Upper lobe of left lung (tissue), 6 donors: ENCODE measurements around the gene ZFP3. TPM values are rescaled to one million over a fixed set of nuclear protein-coding genes. Genes with fewer than 3 reads are reported as not detected.
"Not testable (repeated sequence)": the region's sequence is repeated elsewhere in the genome, so short reads cannot be mapped to it uniquely, and the experiment has no call there.

ENCODE experiments used
- ATAC-seq, 2 donors: fragments of 200-7000 bp; cut with Tn5 transposase; one replicate each; pipeline ENCODE4 v1.9.1; 2022; ENCODE audit warnings: mild to moderate bottlenecking in 2 of 2, moderate library complexity in 2 of 2; ENCODE audit not compliant: low FRiP score in 2 of 2
- DNase-seq, 2 donors: peaks; one replicate each; pipeline ENCODE4 v3.0.0-alpha.2; 2019 to 2020
- H3K27ac ChIP-seq, 4 donors: fragments of 200-600 bp; sonication (generic); one replicate each; pipeline ENCODE4 v1.5.1; 2016 to 2019
- H3K27me3 ChIP-seq, 4 donors: fragments of 200-600 bp; sonication (generic); one replicate each; pipeline ENCODE4 v1.5.1; 2017 to 2019
- H3K36me3 ChIP-seq, 4 donors: fragments of 200-600 bp; sonication (generic); one replicate each; pipeline ENCODE4 v1.5.1; 2016 to 2019
- H3K4me1 ChIP-seq, 4 donors: fragments of 200-600 bp; sonication (generic); one replicate each; pipeline ENCODE4 v1.5.1; 2018 to 2019
- H3K4me3 ChIP-seq, 4 donors: fragments of 200-600 bp; sonication (generic); one replicate each; pipeline ENCODE4 v1.5.1; 2017 to 2019; ENCODE audit warnings: mild to moderate bottlenecking in 2 of 4, moderate library complexity in 1 of 4
- H3K9me3 ChIP-seq, 4 donors: fragments of 200-600 bp; sonication (generic); one replicate each; pipeline ENCODE4 v1.5.1; 2018 to 2019
- EP300 ChIP-seq, 4 donors: sonication (generic); formaldehyde crosslinking; IDR thresholded peaks; one replicate each; pipeline ENCODE4 v1.5.1; 2017; ENCODE audit warnings: antibody characterized with exemption in 4 of 4, control low read depth in 2 of 4
- POLR2A ChIP-seq, 4 donors: fragments of 450-650 bp; IDR thresholded peaks; one replicate each; pipeline ENCODE4 v1.5.1; 2016 to 2017; ENCODE audit warnings: antibody characterized with exemption in 4 of 4, mild to moderate bottlenecking in 2 of 4
- POLR2AphosphoS5 ChIP-seq, 2 donors: sonication (generic); formaldehyde crosslinking; IDR thresholded peaks; one replicate each; pipeline ENCODE4 v1.5.1; 2017; ENCODE audit warnings: antibody characterized with exemption in 2 of 2
- WGBS, 2 donors: methylation state at CpG; one replicate each; pipeline ENCODE4 v1.1.5; 2017 to 2018; 5-methylcytosine and 5-hydroxymethylcytosine counted together
- total RNA-seq, 6 donors: library from RNA; depleted of rRNA in 4 of 6; stranded (reverse); fragments of >200 nt in 4 of 6; gene quantifications; one replicate each; pipeline versions ENCODE4 v1.1.0 to v1.2.1, GENCODE V29; 2016 to 2021
- TF ChIP-seq, protein P1 (sequence below), 6 experiments: fragments of 450-650 bp in 4 of 6; fragments of 200-600 bp in 2 of 6; sonication (generic) in 2 of 6; IDR thresholded peaks; one replicate each; pipeline ENCODE4 v1.5.1; 2016 to 2019; ENCODE audit warnings: antibody characterized with exemption in 6 of 6
- donor health status: DM: no; HTN: no; CAD: no; lungs with moderate emphysema.
- donor health status: DM: no; HTN: yes; CAD: no; lungs with severe emphysema.

ZFP3 gene
- total RNA-seq, 6 donors from 2014 or later: 0.89 to 9.7 (median 5.3) TPM

DNA sequence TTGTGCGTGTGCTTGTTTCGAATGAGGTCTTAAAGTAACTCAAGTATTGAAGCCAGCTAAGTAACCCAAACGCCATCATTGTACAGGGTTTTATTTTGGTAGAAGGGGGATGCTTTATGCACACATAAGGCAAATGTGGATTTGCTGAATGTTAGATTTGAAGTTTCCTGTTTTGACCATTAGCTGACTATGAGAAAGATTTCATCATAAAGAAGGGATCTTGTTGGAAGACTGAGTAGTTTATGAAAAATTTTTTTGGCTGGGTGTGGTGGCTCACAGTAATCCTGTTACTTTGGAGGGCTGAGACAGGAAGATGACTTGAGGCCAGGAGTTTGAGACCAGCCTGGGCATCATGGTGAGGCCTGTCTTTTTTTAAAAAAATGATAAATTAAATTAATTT is 10.0 kb upstream of the ZFP3 start:
- Histone ChIP-seq H3K9me3 (no peaks in the 10 kb centered on the region), H3K27ac (no peak overlapping the region), H3K27me3 (no peaks in the 10 kb centered on the region), H3K4me1 (no peaks in the 10 kb centered on the region), H3K36me3 (no peaks in the 10 kb centered on the region), H3K4me3 (no peak overlapping the region)
- ATAC-seq (no peak), DNase-seq (no peak)
- no peak for TF ChIP-seq POLR2AphosphoS5 (IDR thresholded peaks at IDR 0.05)
- TF ChIP-seq, protein P1, sequence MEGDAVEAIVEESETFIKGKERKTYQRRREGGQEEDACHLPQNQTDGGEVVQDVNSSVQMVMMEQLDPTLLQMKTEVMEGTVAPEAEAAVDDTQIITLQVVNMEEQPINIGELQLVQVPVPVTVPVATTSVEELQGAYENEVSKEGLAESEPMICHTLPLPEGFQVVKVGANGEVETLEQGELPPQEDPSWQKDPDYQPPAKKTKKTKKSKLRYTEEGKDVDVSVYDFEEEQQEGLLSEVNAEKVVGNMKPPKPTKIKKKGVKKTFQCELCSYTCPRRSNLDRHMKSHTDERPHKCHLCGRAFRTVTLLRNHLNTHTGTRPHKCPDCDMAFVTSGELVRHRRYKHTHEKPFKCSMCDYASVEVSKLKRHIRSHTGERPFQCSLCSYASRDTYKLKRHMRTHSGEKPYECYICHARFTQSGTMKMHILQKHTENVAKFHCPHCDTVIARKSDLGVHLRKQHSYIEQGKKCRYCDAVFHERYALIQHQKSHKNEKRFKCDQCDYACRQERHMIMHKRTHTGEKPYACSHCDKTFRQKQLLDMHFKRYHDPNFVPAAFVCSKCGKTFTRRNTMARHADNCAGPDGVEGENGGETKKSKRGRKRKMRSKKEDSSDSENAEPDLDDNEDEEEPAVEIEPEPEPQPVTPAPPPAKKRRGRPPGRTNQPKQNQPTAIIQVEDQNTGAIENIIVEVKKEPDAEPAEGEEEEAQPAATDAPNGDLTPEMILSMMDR (IDR thresholded peaks at IDR 0.05): no peak
- no peak for TF ChIP-seq POLR2A (IDR thresholded peaks at IDR 0.05)
- no peak for TF ChIP-seq EP300 (IDR thresholded peaks at IDR 0.05)
- 88 to 89% methylated on average over 3 of the region's 3 CpGs for WGBS, 2 donors

- DNase-seq: no peak
- 91 to 96% methylated on average over 4 of the region's 4 CpGs for whole genome bisulfite sequencing, 2 donors
- Histone ChIP-seq H3K4me3 (no peak overlapping the region), H3K4me1 (no peaks in the 10 kb centered on the region), H3K36me3 (no peaks in the 10 kb centered on the region), H3K27ac (no peak overlapping the region), H3K27me3 (no peaks in the 10 kb centered on the region), H3K9me3 (no peaks in the 10 kb centered on the region)
- TF ChIP-seq EP300 (IDR thresholded peaks at IDR 0.05) (no peak), POLR2AphosphoS5 (IDR thresholded peaks at IDR 0.05) (no peak), POLR2A (IDR thresholded peaks at IDR 0.05) (no peak)
- TF ChIP-seq, protein P1 (IDR thresholded peaks at IDR 0.05): no peak
- no peak for ATAC-seq
Observed at GRCh38 chr17:5069724-5070123, 8.5 kb upstream of the ZFP3 start.

- H3K27me3 ChIP-seq, H3K36me3 ChIP-seq, H3K4me3 ChIP-seq, H3K27ac ChIP-seq, DNase-seq, ATAC-seq, H3K9me3 ChIP-seq: not testable (repeated sequence)
- WGBS, 2 donors: 79 to 81% methylated on average over 5 of the region's 5 CpGs
- peaks cover 10 to 15% (median 12%) of the 10 kb centered on the region in 4 donors for H3K4me1 ChIP-seq
Observed at GRCh38 chr17:5075472-5075871, 2.8 kb upstream of the ZFP3 start.

DNA sequence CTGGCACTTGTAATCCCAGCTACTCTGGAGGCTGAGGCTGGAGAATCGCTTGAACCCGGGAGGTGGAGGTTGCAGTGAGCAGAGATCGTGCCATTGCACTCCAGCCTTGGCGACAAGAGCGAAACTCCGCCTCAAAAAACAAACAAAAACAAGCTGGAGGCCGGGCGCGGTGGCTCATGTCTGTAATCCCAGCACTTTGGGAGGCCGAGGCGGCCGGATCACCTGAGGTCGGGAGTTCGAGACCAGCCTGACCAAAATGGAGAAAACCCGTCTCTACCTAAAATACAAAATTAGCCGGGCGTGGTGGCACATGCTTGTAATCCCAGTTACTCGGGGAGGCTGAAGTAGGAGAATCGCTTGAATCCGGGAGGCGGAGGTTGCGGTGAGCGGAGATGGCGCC is 992 bp upstream of the ZFP3 start:
- not testable (repeated sequence) for H3K36me3 ChIP-seq, H3K9me3 ChIP-seq, ATAC-seq, H3K27me3 ChIP-seq
- Histone ChIP-seq H3K4me3 (peak overlapping the region in 3 of 4 donors; percentile 62 to 81 (median 78)), H3K4me1 (peaks cover 10 to 15% (median 12%) of the 10 kb centered on the region in 4 donors), H3K27ac (peak overlapping the region in 2 of 4 donors; percentile 84 to 85)
- peak in 1 of 2 donors; percentile 52 for DNase-seq
- WGBS, 2 donors: 97 to 98% methylated on average over 24 of the region's 24 CpGs

GRCh38 chr17:5077781-5078105 is 524 bp upstream of the ZFP3 start:
- DNase-seq (no peak), ATAC-seq (peak; percentile 23 to 41)
- H3K36me3 ChIP-seq: no peaks in the 10 kb centered on the region
- no peaks in the 10 kb centered on the region for H3K27me3 ChIP-seq
- TF ChIP-seq, protein P1 (IDR thresholded peaks at IDR 0.05): no peak
- TF ChIP-seq POLR2AphosphoS5 (IDR thresholded peaks at IDR 0.05) (no peak), POLR2A (IDR thresholded peaks at IDR 0.05) (no peak), EP300 (IDR thresholded peaks at IDR 0.05) (no peak)
- H3K4me1 ChIP-seq: peaks cover 10 to 15% (median 12%) of the 10 kb centered on the region in 4 donors
- peak overlapping the region; percentile 79 to 85 (median 82) for H3K27ac ChIP-seq
- peak overlapping the region; percentile 62 to 81 (median 78) for H3K4me3 ChIP-seq
- H3K9me3 ChIP-seq: no peaks in the 10 kb centered on the region
- WGBS, 2 donors: 15 to 35% methylated on average over 14 of the region's 14 CpGs

GRCh38 chr17:5080591-5080990 is 2.3 kb downstream of the ZFP3 start:
- Histone ChIP-seq H3K4me3 (no peak overlapping the region), H3K27ac (no peak overlapping the region), H3K4me1 (peaks cover 10 to 15% (median 12%) of the 10 kb centered on the region in 4 donors), H3K27me3 (no peaks in the 10 kb centered on the region), H3K9me3 (peaks cover 0 to 12% (median 10%) of the 10 kb centered on the region in 4 donors), H3K36me3 (peaks cover 0 to 5% (median 2%) of the 10 kb centered on the region in 4 donors)
- no peak for ATAC-seq
- TF ChIP-seq POLR2AphosphoS5 (IDR thresholded peaks at IDR 0.05): no peak
- no peak for TF ChIP-seq EP300 (IDR thresholded peaks at IDR 0.05)
- TF ChIP-seq, protein P1 (IDR thresholded peaks at IDR 0.05): no peak
- no peak for TF ChIP-seq POLR2A (IDR thresholded peaks at IDR 0.05)
- DNase-seq: no peak
- 91 to 93% methylated on average over 3 of the region's 3 CpGs for WGBS, 2 donors
